HepG2 (cell line): ENCODE results near the gene AFG1L. TPM values are rescaled to one million over a fixed set of nuclear protein-coding genes. Genes with fewer than 3 reads are reported as not detected.

Source experiments
- ATAC-seq: fragments of 200-7000 bp; cut with Tn5 transposase; 3 replicates; pipeline ENCODE4 v1.9.1; 2020; ENCODE audit warnings: mild to moderate bottlenecking, moderate library complexity
- BruUV-seq: library from RNA; stranded (reverse); fragments of 400-500 nt; replicated peaks from 2 replicates; lab custom pipeline; 2021; lab: Mats Ljungman, UMichigan
- CTCF ChIA-PET: fragments of 300-600 bp; formaldehyde crosslinking; extraction: SDS; loops from one replicate; lab custom pipeline; 2021; ENCODE audit warnings: low total read pairs, inconsistent platforms, low intra/inter-chr PET ratio; lab: Yijun Ruan, JAX
- POLR2A ChIA-PET: fragments of 350-600 bp; sonication (Branson Sonifier 250); formaldehyde crosslinking; loops from one replicate; lab custom pipeline; 2020; ENCODE audit warnings: antibody characterized with exemption, inconsistent platforms; lab: Yijun Ruan, JAX
- DNase-seq: peaks from one replicate; pipeline ENCODE4 v3.0.0-alpha.2; 2015; ENCODE audit warnings: low spot score
- FAIRE-seq: peaks from 3 replicates; lab custom pipeline; 2011; peaks lifted over from hg19 to GRCh38; lab: Jason Lieb, UNC
- H2AFZ ChIP-seq: one replicate; pipeline ENCODE4 v1.6.1; 2011; ENCODE audit warnings: low read length, inconsistent platforms
- H3K27ac ChIP-seq: fragments of 300-600 bp; 3 replicates; pipeline ENCODE4 v1.8.0; 2011; ENCODE audit warnings: mixed run types, mild to moderate bottlenecking, mixed read lengths, low read length, inconsistent platforms; ENCODE audit not compliant: insufficient read depth; ENCODE audit errors: extremely low read length
- H3K27me3 ChIP-seq, 2 experiments: fragments of 200-600 bp in 1 of 2; 2 replicates in 1 of 2; 3 replicates in 1 of 2; pipeline versions ENCODE4 v1.6.0 to v1.8.0; 2011; ENCODE audit warnings: low read length in 2 of 2, mild to moderate bottlenecking in 2 of 2, moderate library complexity in 2 of 2, inconsistent platforms in 1 of 2; ENCODE audit not compliant: insufficient read depth in 2 of 2, control insufficient read depth in 1 of 2
- H3K36me3 ChIP-seq, 2 experiments: fragments of 200-600 bp in 1 of 2; replicated peaks in 1 of 2; 2 replicates in 1 of 2; 3 replicates in 1 of 2; pipeline versions ENCODE4 v1.5.1 to v1.8.0; 2011; ENCODE audit warnings: low read length in 2 of 2, inconsistent platforms in 1 of 2; ENCODE audit not compliant: insufficient read depth in 2 of 2, control insufficient read depth in 1 of 2
- H3K4me1 ChIP-seq: 2 replicates; pipeline ENCODE4 v1.5.1; 2012; ENCODE audit warnings: low read length, inconsistent platforms; ENCODE audit not compliant: insufficient read depth
- H3K4me2 ChIP-seq: 2 replicates; pipeline ENCODE4 v1.6.0; 2011; ENCODE audit warnings: low read depth, low read length, inconsistent platforms
- H3K4me3 ChIP-seq, 3 experiments: fragments of 200-600 bp in 1 of 3; sonication (generic), shearing (Covaris generic) in 1 of 3; replicated peaks in 1 of 3; 2 replicates each; pipeline ENCODE4 v1.5.1; 2011 to 2016; ENCODE audit warnings: low read length in 3 of 3, inconsistent platforms in 2 of 3, low read depth in 2 of 3, mild to moderate bottlenecking in 2 of 3, control low read depth in 1 of 3, mixed read lengths in 1 of 3; ENCODE audit not compliant: insufficient read depth in 1 of 3
- H3K79me2 ChIP-seq: one replicate; pipeline ENCODE4 v1.6.1; 2011; ENCODE audit warnings: low read length, inconsistent platforms; ENCODE audit not compliant: insufficient read depth
- H3K9ac ChIP-seq: 2 replicates; pipeline ENCODE4 v1.6.0; 2011; ENCODE audit warnings: mild to moderate bottlenecking, low read depth, low read length, inconsistent platforms; ENCODE audit not compliant: insufficient read depth
- H3K9me3 ChIP-seq: 2 replicates; pipeline ENCODE4 v1.5.1; 2012; ENCODE audit warnings: mild to moderate bottlenecking, low read length
- H4K20me1 ChIP-seq: 2 replicates; pipeline ENCODE4 v1.6.0; 2011; ENCODE audit warnings: inconsistent platforms, mild to moderate bottlenecking, low read length, moderate library complexity; ENCODE audit not compliant: insufficient read depth
- BORCS8-MEF2B ChIP-seq: sonication (generic); formaldehyde crosslinking; IDR thresholded peaks from 2 replicates; pipeline ENCODE4 v1.8.0; 2022; ENCODE audit warnings: mild to moderate bottlenecking, missing genetic modification reagents
- GPN1 ChIP-seq: sonication (generic); formaldehyde crosslinking; IDR thresholded peaks from 2 replicates; pipeline ENCODE4 v1.5.1; 2020; ENCODE audit warnings: missing genetic modification reagents, borderline replicate concordance
- GTF3A ChIP-seq: sonication (generic); formaldehyde crosslinking; conservative IDR thresholded peaks from 2 replicates; pipeline ENCODE4 v1.4.0; 2020; ENCODE audit warnings: mild to moderate bottlenecking, missing genetic modification reagents
- HDAC6 ChIP-seq: fragments of 200-600 bp; sonication (generic); IDR thresholded peaks from 2 replicates; pipeline ENCODE4 v1.7.0; 2017; ENCODE audit warnings: mild to moderate bottlenecking, antibody characterized with exemption, low read length, low read depth
- HOXA9 ChIP-seq: sonication (generic); formaldehyde crosslinking; IDR thresholded peaks from 2 replicates; pipeline ENCODE4 v1.8.1; 2022; ENCODE audit warnings: missing genetic modification reagents, mild to moderate bottlenecking, moderate library complexity, borderline replicate concordance
- KLF12 ChIP-seq: sonication (generic); formaldehyde crosslinking; IDR thresholded peaks from 2 replicates; pipeline ENCODE4 v1.4.0; 2020; ENCODE audit warnings: missing genetic modification reagents, borderline replicate concordance
- SALL2 ChIP-seq: sonication (generic); formaldehyde crosslinking; IDR thresholded peaks from 2 replicates; pipeline ENCODE4 v1.8.1; 2023; ENCODE audit warnings: mild to moderate bottlenecking, missing genetic modification reagents, inconsistent platforms
- ZNF558 ChIP-seq: sonication (generic); formaldehyde crosslinking; IDR thresholded peaks from 2 replicates; pipeline ENCODE4 v1.9.0; 2022; ENCODE audit warnings: mild to moderate bottlenecking, missing genetic modification reagents, borderline replicate concordance
- ZNF629 ChIP-seq: sonication (generic); formaldehyde crosslinking; conservative IDR thresholded peaks from 2 replicates; pipeline ENCODE4 v1.5.0; 2020; ENCODE audit warnings: missing genetic modification reagents
- ZNF747 ChIP-seq: sonication (generic); formaldehyde crosslinking; IDR thresholded peaks from 2 replicates; pipeline ENCODE4 v1.8.1; 2023; ENCODE audit warnings: missing genetic modification reagents, mild to moderate bottlenecking, borderline replicate concordance
- WGBS: methylation state at CpG from one replicate; pipeline ENCODE4 v1.1.6; 2017; ENCODE audit warnings: low lambda C conversion rate; 5-methylcytosine and 5-hydroxymethylcytosine counted together
- in situ Hi-C: cut with HindIII; loops from 2 replicates; pipeline ENCODE4 v1.10.0; 2017; ENCODE audit warnings: low pct_unique_long_range_greater_than_20kb; ENCODE audit not compliant: extremely low pct_ligation_motif_present
- intact Hi-C: fragments of 100-400 bp; cut with micrococcal nuclease; formaldehyde crosslinking; loops from one replicate; pipeline ENCODE4 v1.10.0; 2022; ENCODE audit not compliant: unreplicated experiment
- polyA plus RNA-seq, 8 experiments: library from polyadenylated mRNA; depleted of rRNA in 3 of 8; stranded (reverse) in 7 of 8; unstranded in 1 of 8; fragments of >200 nt; fragmentation: Illumina TruSeq in 4 of 8; extraction: Trizol in 4 of 8; gene quantifications; 2 replicates each; pipeline versions ENCODE4 v1.2.1 to v1.2.3, GENCODE V29; 2011 to 2016; ENCODE audit warnings: low read depth in 4 of 8, missing spikeins in 1 of 8, mixed read lengths in 1 of 8; ENCODE audit not compliant: insufficient read depth in 1 of 8
- total RNA-seq, 5 experiments: library from RNA; depleted of rRNA; stranded (reverse); fragments of >200 nt; fragmentation: Illumina TruSeq; extraction: Trizol; gene quantifications; 2 replicates each; pipeline ENCODE4 v1.2.3, GENCODE V29; 2016; ENCODE audit warnings: low read depth in 1 of 5
- TF ChIP-seq, protein P1 (sequence below): sonication (generic); formaldehyde crosslinking; IDR thresholded peaks from 2 replicates; pipeline ENCODE4 v1.5.0; 2020; ENCODE audit warnings: mild to moderate bottlenecking, missing genetic modification reagents
- TF ChIP-seq, protein P2 (sequence below): sonication (generic); formaldehyde crosslinking; IDR thresholded peaks from 2 replicates; pipeline ENCODE4 v1.8.0; 2022; ENCODE audit warnings: mild to moderate bottlenecking, missing genetic modification reagents, moderate library complexity
- TF ChIP-seq, protein P3 (sequence below): sonication (generic); formaldehyde crosslinking; IDR thresholded peaks from 2 replicates; pipeline ENCODE4 v1.5.1; 2020; ENCODE audit warnings: missing genetic modification reagents, mild to moderate bottlenecking, borderline replicate concordance
- TF ChIP-seq, protein P4 (sequence below): sonication (generic); formaldehyde crosslinking; IDR thresholded peaks from 2 replicates; pipeline ENCODE4 v1.8.1; 2023; ENCODE audit warnings: mild to moderate bottlenecking, inconsistent platforms, moderate library complexity, missing genetic modification reagents, borderline replicate concordance

AFG1L gene
- total and polyA plus RNA-seq, 2 of the 13 experiments (the other 11 are each of a cell fraction or from before 2014, with no cell fraction given): 3.1 to 14.0 TPM

DNA sequence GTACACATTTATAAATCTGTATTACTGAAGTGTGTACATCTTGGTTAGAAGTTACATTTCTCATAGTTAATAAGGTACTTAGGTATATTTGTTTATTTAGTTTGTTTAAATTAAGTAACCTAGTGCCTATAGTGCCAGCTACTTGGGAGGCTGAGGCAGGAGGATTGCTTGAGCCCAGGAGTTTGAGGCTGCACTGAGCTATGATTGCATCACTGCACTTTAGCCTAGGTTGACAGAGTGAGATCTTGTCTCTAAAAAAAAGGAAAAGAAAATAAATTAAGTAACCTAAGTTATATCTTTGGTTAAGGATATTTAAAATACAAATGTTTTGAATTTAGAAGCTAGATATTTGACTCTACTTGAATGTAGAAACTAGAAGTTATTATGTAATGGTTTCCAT, 9.5 kb upstream of the AFG1L start:
- ChIA-PET POLR2A (no interaction called here), CTCF (no interaction called here)
- BruUV-seq: no TSS peak
- H3K4me2 ChIP-seq: no peak overlapping the region
- no peaks in the 10 kb centered on the region for H4K20me1 ChIP-seq
- H3K79me2 ChIP-seq: no peaks in the 10 kb centered on the region
- in situ Hi-C loops: no loop called here
- H3K9ac ChIP-seq: no peak overlapping the region
- intact Hi-C loops: no loop called here
- no peaks in the 10 kb centered on the region for H3K27me3 ChIP-seq
- no peak overlapping the region for H3K4me3 ChIP-seq
- H3K36me3 ChIP-seq: no peaks in the 10 kb centered on the region
- H3K27ac ChIP-seq: no peak overlapping the region
- H3K9me3 ChIP-seq: no peaks in the 10 kb centered on the region
- H3K4me1 ChIP-seq: no peaks in the 10 kb centered on the region
- H2AFZ ChIP-seq: no peak overlapping the region
- FAIRE-seq (no peak), DNase-seq (no peak), ATAC-seq (no peak)
- TF ChIP-seq, protein P1, sequence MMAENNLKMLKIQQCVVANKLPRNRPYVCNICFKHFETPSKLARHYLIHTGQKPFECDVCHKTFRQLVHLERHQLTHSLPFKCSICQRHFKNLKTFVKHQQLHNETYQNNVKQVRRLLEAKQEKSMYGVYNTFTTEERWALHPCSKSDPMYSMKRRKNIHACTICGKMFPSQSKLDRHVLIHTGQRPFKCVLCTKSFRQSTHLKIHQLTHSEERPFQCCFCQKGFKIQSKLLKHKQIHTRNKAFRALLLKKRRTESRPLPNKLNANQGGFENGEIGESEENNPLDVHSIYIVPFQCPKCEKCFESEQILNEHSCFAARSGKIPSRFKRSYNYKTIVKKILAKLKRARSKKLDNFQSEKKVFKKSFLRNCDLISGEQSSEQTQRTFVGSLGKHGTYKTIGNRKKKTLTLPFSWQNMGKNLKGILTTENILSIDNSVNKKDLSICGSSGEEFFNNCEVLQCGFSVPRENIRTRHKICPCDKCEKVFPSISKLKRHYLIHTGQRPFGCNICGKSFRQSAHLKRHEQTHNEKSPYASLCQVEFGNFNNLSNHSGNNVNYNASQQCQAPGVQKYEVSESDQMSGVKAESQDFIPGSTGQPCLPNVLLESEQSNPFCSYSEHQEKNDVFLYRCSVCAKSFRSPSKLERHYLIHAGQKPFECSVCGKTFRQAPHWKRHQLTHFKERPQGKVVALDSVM: peak; percentile 63; the same call in 1 of the 2 replicates
- TF ChIP-seq ZNF558 (CRISPR knock-in tag) (no peak), ZNF629 (no peak)

DNA sequence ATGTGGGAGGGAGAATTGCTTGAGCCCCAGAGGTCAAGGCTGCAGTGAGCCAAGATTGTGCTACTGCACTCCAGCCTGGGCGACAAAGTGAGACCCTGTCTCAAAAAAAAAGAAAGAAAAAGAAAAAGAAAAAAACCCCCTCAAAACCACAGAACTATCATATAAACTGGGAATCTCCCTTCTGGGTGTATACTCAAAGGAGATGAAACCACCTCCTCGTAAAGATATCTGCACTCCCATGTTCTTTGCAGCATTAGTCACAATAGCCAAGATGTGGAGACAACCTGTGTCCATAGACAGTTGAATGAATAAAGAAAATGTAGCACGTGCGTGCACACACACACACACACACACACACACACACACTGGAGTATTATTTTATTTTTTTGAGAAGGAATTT, 8.5 kb upstream of the AFG1L start:
- intact Hi-C loops: no loop called here
- WGBS: 67% methylated on average over 4 of the region's 4 CpGs
- no peak overlapping the region for H3K9ac ChIP-seq
- FAIRE-seq (no peak), DNase-seq (no peak), ATAC-seq (no peak)
- H3K27me3 ChIP-seq: no peaks in the 10 kb centered on the region
- H2AFZ ChIP-seq: no peak overlapping the region
- in situ Hi-C loops: no loop called here
- H3K79me2 ChIP-seq: no peaks in the 10 kb centered on the region
- ChIA-PET CTCF (no interaction called here), POLR2A (no interaction called here)
- no peaks in the 10 kb centered on the region for H3K36me3 ChIP-seq
- no TSS peak for BruUV-seq
- H3K4me1 ChIP-seq: no peaks in the 10 kb centered on the region
- H3K27ac ChIP-seq: no peak overlapping the region
- no peak overlapping the region for H3K4me3 ChIP-seq
- H3K9me3 ChIP-seq: no peaks in the 10 kb centered on the region
- no peak overlapping the region for H3K4me2 ChIP-seq
- no peaks in the 10 kb centered on the region for H4K20me1 ChIP-seq
- no peak for TF ChIP-seq GPN1 (CRISPR knock-in tag)
- TF ChIP-seq, protein P2, sequence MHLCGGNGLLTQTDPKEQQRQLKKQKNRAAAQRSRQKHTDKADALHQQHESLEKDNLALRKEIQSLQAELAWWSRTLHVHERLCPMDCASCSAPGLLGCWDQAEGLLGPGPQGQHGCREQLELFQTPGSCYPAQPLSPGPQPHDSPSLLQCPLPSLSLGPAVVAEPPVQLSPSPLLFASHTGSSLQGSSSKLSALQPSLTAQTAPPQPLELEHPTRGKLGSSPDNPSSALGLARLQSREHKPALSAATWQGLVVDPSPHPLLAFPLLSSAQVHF (CRISPR knock-in tag): no peak
- TF ChIP-seq KLF12 (CRISPR knock-in tag): no peak
- TF ChIP-seq HDAC6: no peak
- TF ChIP-seq, protein P3, sequence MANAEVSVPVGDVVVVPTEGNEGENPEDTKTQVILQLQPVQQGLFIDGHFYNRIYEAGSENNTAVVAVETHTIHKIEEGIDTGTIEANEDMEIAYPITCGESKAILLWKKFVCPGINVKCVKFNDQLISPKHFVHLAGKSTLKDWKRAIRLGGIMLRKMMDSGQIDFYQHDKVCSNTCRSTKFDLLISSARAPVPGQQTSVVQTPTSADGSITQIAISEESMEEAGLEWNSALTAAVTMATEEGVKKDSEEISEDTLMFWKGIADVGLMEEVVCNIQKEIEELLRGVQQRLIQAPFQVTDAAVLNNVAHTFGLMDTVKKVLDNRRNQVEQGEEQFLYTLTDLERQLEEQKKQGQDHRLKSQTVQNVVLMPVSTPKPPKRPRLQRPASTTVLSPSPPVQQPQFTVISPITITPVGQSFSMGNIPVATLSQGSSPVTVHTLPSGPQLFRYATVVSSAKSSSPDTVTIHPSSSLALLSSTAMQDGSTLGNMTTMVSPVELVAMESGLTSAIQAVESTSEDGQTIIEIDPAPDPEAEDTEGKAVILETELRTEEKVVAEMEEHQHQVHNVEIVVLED (CRISPR knock-in tag): no peak
- TF ChIP-seq, protein P4, sequence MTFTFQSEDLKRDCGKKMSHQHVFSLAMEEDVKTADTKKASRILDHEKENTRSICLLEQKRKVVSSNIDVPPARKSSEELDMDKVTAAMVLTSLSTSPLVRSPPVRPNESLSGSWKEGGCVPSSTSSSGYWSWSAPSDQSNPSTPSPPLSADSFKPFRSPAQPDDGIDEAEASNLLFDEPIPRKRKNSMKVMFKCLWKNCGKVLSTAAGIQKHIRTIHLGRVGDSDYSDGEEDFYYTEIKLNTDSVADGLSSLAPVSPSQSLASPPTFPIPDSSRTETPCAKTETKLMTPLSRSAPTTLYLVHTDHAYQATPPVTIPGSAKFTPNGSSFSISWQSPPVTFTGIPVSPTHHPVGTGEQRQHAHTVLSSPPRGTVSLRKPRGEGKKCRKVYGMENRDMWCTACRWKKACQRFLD (CRISPR knock-in tag): no peak
- no peak for TF ChIP-seq HOXA9
- TF ChIP-seq SALL2: no peak
- no peak for TF ChIP-seq BORCS8-MEF2B (CRISPR knock-in tag)
- no peak for TF ChIP-seq ZNF747 (CRISPR knock-in tag)
- TF ChIP-seq GTF3A: no peak
